Measurements from ENCODE around the gene GUK1.

The GUK1 gene

DNA sequence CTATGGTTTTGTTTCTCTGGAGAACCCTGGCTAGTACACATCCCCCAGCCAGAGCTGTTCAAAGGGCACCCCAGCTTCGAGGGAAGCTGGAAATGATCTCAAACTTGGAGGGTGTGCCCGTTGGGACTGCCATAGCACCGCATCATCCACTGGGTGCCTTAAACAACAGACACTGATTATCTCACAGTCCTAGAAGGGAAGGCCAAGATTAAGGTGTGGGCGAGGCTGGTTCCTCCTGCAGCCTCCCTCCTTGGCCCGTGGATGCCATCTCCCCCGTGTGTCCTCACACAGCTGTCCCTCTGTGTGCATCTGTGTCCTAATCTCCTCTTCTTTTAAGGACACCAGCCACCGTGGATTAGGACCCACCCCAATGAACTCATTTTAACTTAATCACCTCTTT is 21.3 kb downstream of the GUK1 start:
- DNase-seq (ENCODE audit: extremely low read depth in 1 of 2, low read depth in 1 of 2): no peak

DNA sequence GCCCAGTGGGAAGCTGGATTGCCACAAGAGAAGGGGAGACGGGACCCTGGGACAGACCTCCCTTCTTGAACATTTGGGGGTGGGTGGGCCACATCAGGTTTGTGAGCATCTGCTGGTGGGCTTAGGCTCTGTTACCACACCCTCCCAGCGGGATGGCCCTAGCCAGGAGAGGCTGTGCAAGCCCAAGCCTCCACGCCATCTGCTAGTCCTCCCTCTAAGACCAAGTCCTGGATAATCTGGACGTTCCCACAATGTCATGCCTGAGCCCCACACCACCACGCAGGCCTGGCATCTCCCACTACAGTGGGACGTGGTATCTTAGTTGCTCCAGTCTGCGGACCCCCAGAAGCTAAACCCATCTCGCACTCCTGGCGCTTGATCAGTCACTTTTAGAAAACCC is 21.8 kb downstream of the GUK1 start:
- DNase-seq (ENCODE audit: extremely low read depth in 1 of 2, low read depth in 1 of 2): no peak

- no peak for DNase-seq (ENCODE audit: extremely low read depth in 1 of 2, low read depth in 1 of 2)
Observed at GRCh38 chr1:228162286-228163006, 22.4 kb downstream of the GUK1 start.

DNA sequence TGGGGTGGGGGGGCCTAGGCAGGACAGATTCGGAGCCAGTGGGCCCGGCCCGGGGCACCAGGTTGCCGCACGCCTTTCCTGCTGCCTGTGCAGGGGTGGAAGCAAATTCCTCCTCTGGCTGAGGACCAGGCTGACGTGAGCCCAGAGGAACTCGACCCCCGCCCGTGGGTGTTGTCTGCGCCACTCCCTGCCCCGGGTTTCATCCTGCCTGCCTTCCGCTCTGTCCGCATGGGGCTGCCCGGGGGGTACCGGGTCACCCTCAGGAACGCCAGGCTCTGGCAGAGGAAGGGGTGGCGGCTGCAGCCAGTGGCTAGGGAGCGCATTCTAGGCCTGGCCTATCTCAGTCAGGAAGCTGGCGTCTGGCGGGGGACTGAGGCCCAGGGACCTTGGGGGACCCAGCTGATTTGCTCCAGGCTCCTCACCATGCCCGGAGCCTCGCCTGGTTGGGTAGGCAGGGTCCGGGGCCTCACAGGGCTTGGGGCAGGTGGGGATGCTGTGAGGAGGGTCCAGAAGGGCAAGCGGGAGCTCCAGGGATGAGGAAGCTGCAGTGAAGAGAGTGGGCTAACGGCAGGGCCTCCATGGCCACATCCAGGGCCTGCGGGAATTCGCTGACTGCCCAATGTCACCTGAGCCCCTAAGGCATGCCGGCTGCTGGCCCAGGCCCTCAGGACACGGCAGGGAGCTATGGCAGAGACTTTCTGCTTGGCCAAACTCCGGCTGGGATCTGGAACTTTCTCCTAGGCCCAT is 23.1 kb downstream of the GUK1 start:
- no peak for DNase-seq (ENCODE audit: extremely low read depth in 1 of 2, low read depth in 1 of 2)

DNA sequence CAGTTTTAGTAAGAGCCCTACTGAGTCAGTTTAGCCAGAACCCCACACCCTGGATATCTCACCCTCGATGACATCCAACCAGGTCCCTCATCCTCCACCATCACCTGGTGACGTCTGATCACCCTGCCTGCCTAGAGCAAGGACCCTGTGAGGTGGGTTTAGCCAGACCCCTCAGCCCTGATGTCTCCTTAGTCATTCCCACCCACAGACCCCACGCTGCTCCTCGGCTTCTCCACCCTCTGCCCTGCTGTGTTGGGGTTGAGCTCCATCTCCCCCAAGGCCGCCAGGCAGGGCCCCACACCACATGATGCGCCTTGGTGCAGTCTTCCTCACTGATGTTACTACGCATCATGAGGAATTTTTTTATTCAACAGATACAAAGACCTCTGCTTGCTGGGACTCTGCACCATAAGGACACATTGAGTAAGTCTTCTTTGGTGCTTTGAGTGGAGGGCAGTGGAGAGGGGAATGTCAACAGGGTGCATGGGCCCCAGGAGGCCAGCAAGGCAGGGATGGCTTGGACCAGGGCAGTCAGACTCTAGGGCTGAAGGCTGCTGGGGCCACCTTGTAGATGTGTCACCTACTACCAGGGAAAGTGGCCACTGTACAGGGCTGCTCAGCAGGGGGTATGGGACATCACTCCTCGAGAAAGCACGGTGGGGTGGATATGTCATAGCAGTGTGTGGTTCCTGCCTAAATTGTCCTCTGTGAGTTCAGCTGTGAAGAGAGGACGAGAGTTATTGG is 23.9 kb downstream of the GUK1 start:
- no peak for DNase-seq (ENCODE audit: extremely low read depth in 1 of 2, low read depth in 1 of 2)

- no peak for DNase-seq (ENCODE audit: extremely low read depth in 1 of 2, low read depth in 1 of 2)
Observed at GRCh38 chr1:228164561-228165371, 24.7 kb downstream of the GUK1 start.

DNA sequence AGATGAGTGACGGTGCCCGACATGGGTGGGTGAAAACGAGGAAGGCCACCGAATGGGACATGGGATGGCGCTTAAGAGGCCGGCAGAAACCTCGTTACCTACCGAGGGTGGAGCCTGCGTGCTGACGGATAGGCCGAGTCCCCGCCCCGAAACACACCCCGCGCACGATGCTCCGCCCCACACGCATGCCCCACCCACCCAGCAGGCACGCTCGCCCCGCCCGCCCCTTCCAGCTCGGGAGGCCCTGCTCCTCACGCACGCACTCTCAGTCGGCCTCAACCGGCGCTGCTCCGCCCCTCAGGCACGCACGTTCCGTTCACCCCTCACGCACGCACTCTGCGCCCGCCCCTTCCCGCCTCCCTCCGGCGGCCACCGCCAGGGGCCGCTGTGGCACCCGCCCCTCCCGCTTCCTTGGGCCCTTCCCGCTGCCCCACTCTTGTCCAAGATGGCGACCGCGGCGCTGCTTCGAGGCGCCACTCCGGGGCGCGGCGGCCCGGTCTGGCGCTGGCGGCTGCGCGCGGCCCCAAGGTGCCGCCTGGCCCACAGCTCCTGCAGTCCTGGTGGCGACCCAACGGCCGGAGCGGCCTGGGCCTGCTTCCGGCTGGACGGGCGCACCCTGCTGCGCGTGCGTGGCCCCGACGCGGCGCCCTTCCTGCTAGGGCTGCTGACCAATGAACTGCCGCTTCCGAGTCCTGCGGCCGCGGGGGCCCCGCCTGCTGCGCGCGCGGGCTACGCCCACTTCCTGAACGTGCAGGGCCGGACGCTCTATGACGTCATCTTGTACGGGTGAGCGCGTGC is 25.5 kb downstream of the GUK1 start, which contains the start of gene IBA57:
Gene IBA57, plus strand, starts transcription at position 433 of the 798 bp plus-strand sequence. Its CDS starts 13 bp downstream, at position 446.
- peak; percentile 99 for DNase-seq (ENCODE audit: extremely low read depth in 1 of 2, low read depth in 1 of 2)

DNA sequence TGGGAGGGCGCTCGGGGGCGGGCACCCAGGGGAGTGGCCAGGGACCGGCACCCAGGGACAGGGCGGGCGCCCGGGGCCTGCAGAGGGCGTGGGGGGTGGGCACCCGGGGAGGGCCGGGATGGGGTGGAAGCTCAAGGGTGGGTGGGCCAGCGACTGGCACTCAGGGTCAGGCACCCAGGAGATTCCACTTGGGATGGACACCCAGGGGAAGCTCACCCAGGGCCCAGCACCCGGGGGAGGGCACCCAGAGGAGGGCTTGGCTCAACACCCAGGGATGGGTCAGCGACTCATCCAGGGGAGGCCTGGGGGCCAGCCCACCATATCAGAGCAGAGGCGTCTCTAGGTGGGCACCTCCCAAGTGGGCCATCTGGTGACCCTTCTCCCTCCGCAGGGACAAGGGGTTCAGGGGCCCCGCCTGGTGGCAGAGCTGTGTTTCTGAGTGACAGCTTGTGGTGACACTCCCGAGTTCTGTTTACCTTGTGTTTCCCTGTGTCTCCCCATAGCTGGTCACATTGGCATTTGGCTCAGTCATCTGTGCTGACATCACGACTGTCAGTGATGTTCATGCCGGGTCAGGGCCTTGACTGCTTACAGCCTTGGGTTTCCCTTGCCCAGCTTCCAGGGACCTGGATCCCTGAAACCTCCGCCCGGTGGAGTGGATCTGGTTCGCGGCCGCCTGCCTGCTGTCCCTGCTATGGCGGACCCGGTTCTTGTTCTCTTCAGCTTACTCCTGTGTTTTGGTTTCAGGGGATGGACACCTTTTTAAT is 26.3 kb downstream of the GUK1 start:
- peak; percentile 37 to 44 for DNase-seq (ENCODE audit: extremely low read depth in 1 of 2, low read depth in 1 of 2)

- DNase-seq (ENCODE audit: extremely low read depth in 1 of 2, low read depth in 1 of 2): no peak
Observed at GRCh38 chr1:228168563-228169270, 28.6 kb downstream of the GUK1 start.

- DNase-seq (ENCODE audit: extremely low read depth in 1 of 2, low read depth in 1 of 2): no peak
Observed at GRCh38 chr1:228169345-228169744, 29.3 kb downstream of the GUK1 start.

GRCh38 chr1:228170666-228171065 is 30.6 kb downstream of the GUK1 start:
- DNase-seq (ENCODE audit: extremely low read depth in 1 of 2, low read depth in 1 of 2): no peak

DNA sequence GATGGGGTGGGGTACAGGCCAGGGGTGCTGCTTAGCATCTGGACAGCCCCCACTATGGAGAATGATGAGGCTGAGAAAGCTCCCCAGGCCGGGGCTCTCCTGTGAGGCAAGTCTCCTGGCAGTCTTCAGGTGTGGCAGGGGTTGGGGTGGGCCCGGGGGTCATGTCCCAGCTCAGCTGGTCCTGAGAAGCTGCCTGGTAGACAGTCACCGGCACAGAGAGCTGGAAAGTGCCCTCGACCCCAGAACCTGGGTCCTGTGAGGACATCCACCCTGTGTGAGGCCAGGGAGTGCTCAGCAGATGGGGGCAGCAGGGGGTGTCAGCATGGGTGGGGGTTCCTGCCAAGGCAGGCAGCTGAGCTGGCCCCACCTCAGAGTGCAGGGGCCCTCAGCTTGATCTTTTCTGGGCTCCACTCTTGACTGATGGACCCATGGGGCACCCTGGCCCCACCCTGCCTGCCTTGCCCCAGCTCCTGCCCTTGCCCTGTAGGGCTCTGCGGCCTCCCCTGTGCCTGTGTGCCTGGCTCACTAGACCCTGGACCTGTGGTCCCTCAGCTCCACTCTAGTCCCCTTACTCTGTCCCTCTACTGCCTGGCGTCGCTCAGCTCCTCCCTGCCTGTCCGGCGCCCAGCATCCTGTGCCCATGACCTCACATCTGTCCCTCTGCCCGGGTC is 31.3 kb downstream of the GUK1 start:
- DNase-seq (ENCODE audit: extremely low read depth in 1 of 2, low read depth in 1 of 2): no peak

DNA sequence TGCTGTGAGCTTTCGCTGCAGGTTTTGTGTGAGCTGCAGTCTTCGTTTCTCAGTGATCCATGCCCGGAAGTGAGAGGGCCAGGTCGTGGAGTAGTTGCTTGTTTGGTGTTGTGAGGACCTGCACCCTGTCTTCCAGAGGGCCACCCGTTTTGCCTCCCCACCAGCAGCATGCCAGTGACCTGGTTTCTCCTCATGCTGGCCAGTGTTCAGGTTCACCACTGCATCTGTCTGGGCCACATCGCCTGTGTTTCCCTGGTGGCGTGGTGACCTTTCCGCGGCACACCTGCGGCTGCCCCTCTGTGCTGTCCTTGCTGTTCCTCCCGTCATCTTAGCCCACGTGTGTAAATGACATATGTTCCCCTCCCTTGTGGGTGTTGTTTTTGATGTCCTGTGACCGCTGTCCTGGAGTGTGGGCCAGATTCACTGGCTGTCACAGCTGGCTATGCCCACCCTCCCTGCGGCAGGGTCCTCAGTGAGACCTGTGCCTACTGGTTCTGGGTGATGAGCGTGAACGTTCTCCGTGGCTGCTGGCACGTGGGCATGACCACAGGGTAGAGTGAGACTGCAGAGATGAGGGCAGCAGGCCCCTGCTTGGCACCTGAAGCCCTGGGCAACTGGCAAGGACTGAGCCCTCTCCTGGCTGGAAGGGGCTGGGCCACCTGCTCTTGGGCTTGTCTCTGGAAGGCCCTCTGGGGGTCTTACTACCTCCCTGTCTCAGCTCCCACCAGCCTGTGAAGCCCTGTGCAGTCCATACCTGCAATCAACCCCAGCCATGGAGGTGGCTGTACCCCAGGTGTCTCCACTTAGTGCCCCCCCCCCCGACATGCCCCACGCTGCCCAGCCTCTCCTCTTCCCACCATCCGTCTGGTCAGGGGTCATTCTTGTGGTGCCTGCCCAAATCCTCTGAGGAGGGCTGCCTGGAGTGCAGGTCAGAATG is 32.8 kb downstream of the GUK1 start:
- DNase-seq (ENCODE audit: extremely low read depth in 1 of 2, low read depth in 1 of 2): no peak

DNA sequence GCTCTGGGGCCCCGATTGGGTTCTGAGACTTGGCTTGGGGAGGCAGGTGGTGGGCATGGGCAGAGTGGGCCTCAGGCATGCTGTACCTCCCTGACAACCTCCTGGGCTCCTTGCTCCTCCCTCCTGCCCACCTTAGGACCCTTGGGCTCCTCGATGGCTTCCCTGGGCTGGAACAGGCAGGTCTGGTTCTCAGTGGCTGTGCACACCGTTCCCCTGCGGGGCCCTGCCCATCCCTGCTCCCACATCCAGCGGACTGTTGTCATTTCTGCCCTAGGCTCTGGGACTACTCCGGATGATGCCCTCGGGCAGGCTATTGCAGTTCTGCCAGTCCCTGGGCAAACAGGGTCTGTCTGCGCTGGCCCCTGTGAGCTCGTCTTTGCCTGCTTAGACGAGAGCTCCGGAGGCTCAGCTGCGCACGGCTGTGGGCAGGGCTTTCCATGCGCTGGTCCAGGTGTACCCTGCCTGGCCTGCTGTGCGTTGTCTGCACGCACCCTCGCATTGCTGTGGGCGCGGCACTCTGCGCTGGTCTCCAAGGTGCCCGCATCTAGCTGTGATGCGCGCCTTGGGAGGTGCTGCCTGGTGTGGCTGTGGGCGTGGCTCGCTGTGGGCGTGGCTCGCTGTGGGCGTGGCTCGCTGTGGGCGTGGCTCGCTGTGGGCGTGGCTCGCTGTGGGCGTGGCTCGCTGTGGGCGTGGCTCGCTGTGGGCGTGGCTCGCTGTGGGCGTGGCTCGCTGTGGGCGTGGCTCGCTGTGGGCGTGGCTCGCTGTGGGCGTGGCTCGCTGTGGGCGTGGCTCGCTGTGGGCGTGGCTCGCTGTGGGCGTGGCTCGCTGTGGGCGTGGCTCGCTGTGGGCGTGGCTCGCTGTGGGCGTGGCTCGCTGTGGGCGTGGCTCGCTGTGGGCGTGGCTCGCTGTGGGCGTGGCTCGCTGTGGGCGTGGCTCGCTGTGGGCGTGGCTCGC is 33.7 kb downstream of the GUK1 start:
- DNase-seq (ENCODE audit: extremely low read depth in 1 of 2, low read depth in 1 of 2): peak in 1 of 2 donors; percentile 30

DNA sequence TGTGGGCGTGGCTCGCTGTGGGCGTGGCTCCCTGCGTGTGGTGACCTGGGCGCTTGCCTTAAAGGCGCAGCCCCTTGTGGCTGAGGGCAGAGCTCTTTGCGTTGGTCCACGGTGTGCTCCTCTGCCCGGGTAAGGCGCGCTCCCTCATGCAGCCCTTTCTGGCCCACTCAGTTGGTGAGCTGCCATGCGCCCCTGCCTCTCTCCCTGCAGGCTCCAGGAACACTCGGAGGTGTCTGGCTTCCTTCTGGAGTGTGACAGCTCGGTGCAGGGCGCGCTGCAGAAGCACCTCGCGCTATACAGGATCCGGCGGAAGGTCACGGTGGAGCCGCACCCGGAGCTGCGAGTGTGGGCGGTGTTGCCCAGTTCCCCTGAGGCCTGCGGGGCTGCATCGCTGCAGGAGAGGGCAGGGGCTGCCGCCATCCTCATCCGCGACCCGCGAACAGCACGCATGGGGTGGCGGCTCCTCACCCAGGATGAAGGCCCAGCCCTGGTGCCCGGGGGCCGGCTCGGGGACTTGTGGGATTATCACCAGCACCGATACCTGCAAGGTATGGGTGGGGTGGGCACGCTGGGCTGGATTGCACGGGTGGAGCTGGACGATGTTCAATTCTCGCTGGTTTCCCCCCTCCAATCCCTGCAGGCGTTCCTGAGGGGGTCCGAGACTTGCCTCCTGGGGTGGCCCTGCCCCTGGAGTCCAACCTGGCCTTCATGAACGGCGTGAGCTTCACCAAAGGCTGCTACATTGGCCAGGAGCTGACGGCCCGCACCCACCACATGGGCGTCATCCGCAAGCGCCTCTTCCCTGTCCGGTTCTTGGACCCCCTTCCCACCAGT is 34.6 kb downstream of the GUK1 start:
- DNase-seq (ENCODE audit: extremely low read depth in 1 of 2, low read depth in 1 of 2): no peak
